MM.1S (cell line): ENCODE results near the gene ZRSR2.

ENCODE experiments used
- DNase-seq: peaks from one replicate; pipeline ENCODE4 v3.0.0-alpha.2; 2015
- H2AFZ ChIP-seq: fragments of 300-600 bp; sonication (generic); 2 replicates; pipeline ENCODE4 v1.6.0; 2016; ENCODE audit warnings: antibody characterized with exemption, low read length
- H3F3A ChIP-seq: fragments of 300-600 bp; sonication (generic); 2 replicates; pipeline ENCODE4 v1.6.1; 2016; ENCODE audit warnings: mild to moderate bottlenecking, antibody characterized with exemption, low read length, moderate library complexity, mixed read lengths; ENCODE audit not compliant: insufficient read depth
- H3K27ac ChIP-seq: fragments of 300-600 bp; sonication (generic); 2 replicates; pipeline ENCODE4 v1.5.1; 2016; ENCODE audit warnings: mild to moderate bottlenecking, low read length
- H3K27me3 ChIP-seq: fragments of 300-600 bp; sonication (generic); replicated peaks from 2 replicates; pipeline ENCODE4 v1.6.0; 2016; ENCODE audit warnings: low read length; ENCODE audit not compliant: insufficient read depth
- H3K36me3 ChIP-seq: fragments of 300-600 bp; sonication (generic); replicated peaks from 2 replicates; pipeline ENCODE4 v1.6.1; 2016; ENCODE audit warnings: mild to moderate bottlenecking, low read length, mixed read lengths; ENCODE audit not compliant: insufficient read depth
- H3K4me1 ChIP-seq: fragments of 300-600 bp; sonication (generic); 2 replicates; pipeline ENCODE4 v1.6.1; 2016; ENCODE audit warnings: low read length, mixed read lengths
- H3K4me2 ChIP-seq: fragments of 300-600 bp; sonication (generic); 2 replicates; pipeline ENCODE4 v1.6.0; 2016; ENCODE audit warnings: low read depth, low read length
- H3K4me3 ChIP-seq: fragments of 300-600 bp; sonication (generic); 2 replicates; pipeline ENCODE4 v1.5.1; 2016; ENCODE audit warnings: low read length, mixed read lengths
- H3K79me2 ChIP-seq: fragments of 300-600 bp; sonication (generic); 2 replicates; pipeline ENCODE4 v1.6.1; 2016; ENCODE audit warnings: mixed run types, low read length, mixed read lengths
- H3K9ac ChIP-seq: fragments of 300-600 bp; sonication (generic); 2 replicates; pipeline ENCODE4 v1.6.1; 2016; ENCODE audit warnings: low read length, mixed read lengths
- H3K9me2 ChIP-seq: fragments of 300-600 bp; sonication (generic); replicated peaks from 2 replicates; pipeline ENCODE4 v1.6.1; 2016; ENCODE audit warnings: mild to moderate bottlenecking, low read length, mixed read lengths; ENCODE audit not compliant: insufficient read depth
- H3K9me3 ChIP-seq: fragments of 300-600 bp; sonication (generic); replicated peaks from 2 replicates; pipeline ENCODE4 v1.6.1; 2016; ENCODE audit warnings: mild to moderate bottlenecking, low read length, mixed read lengths; ENCODE audit not compliant: insufficient read depth
- H4K20me1 ChIP-seq: fragments of 300-600 bp; sonication (generic); 2 replicates; pipeline ENCODE4 v1.6.1; 2016; ENCODE audit warnings: mild to moderate bottlenecking, low read length, moderate library complexity, mixed read lengths; ENCODE audit not compliant: insufficient read depth
- EZH2 ChIP-seq: fragments of 300-600 bp; sonication (generic); optimal IDR thresholded peaks from 2 replicates; pipeline ENCODE3; 2017; ENCODE audit warnings: low read depth, mild to moderate bottlenecking, antibody characterized with exemption, low read length, mixed read lengths
- EZH2phosphoT487 ChIP-seq: fragments of 300-600 bp; sonication (generic); IDR thresholded peaks from 2 replicates; pipeline ENCODE4 v1.6.1; 2018; ENCODE audit warnings: antibody characterized with exemption, low read length
- TF ChIP-seq, protein P1 (sequence below): fragments of 300-600 bp; sonication (generic); IDR thresholded peaks from 2 replicates; pipeline ENCODE4 v1.5.1; 2016; ENCODE audit warnings: antibody characterized with exemption, low read length, mixed read lengths

Gene ZRSR2

DNA sequence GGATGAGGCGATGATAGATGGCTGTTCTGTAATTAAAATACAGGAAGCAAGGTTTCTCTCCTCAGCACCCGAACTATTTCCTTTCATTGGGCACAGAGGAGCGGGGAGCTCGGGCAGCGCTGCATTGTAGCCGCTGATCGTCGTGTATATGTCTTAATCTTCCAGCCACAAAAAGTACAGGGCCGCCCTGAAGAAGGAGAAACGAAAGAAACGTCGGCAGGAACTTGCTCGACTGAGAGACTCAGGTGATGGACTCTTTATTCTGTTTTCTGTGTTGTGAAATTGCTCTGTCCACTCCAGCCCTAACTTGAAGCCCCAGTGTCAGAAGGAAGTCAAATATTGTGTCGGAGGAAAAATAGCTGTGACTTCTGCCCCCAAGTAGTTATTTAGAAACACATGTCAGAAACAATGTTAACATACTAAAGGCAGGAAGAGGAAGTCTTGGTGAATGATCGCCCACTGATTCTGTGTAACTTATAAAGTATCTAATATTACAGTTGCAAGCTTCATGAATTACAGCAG is 546 bp downstream of the ZRSR2 start:
- peak overlapping the region; percentile 95 for H3K4me3 ChIP-seq
- no peaks in the 10 kb centered on the region for H3K27me3 ChIP-seq
- no peak for DNase-seq
- peak overlapping the region; percentile 53 for H3K4me2 ChIP-seq
- H3K9me3 ChIP-seq, result no peaks in the 10 kb centered on the region
- H2AFZ ChIP-seq, result peak overlapping the region; percentile 97
- peaks cover 42% of the 10 kb centered on the region for H3K79me2 ChIP-seq
- TF ChIP-seq EZH2phosphoT487, result no peak
- TF ChIP-seq, protein P1, sequence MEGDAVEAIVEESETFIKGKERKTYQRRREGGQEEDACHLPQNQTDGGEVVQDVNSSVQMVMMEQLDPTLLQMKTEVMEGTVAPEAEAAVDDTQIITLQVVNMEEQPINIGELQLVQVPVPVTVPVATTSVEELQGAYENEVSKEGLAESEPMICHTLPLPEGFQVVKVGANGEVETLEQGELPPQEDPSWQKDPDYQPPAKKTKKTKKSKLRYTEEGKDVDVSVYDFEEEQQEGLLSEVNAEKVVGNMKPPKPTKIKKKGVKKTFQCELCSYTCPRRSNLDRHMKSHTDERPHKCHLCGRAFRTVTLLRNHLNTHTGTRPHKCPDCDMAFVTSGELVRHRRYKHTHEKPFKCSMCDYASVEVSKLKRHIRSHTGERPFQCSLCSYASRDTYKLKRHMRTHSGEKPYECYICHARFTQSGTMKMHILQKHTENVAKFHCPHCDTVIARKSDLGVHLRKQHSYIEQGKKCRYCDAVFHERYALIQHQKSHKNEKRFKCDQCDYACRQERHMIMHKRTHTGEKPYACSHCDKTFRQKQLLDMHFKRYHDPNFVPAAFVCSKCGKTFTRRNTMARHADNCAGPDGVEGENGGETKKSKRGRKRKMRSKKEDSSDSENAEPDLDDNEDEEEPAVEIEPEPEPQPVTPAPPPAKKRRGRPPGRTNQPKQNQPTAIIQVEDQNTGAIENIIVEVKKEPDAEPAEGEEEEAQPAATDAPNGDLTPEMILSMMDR, result no peak
- TF ChIP-seq EZH2, result no peak
- peak overlapping the region; percentile 79 for H3K9ac ChIP-seq
- no peaks in the 10 kb centered on the region for H4K20me1 ChIP-seq
- peak overlapping the region; percentile 86 for H3K27ac ChIP-seq
- H3K36me3 ChIP-seq, result no peaks in the 10 kb centered on the region
- H3F3A ChIP-seq, result peaks cover 18% of the 10 kb centered on the region
- H3K4me1 ChIP-seq, result no peaks in the 10 kb centered on the region
- H3K9me2 ChIP-seq, result no peaks in the 10 kb centered on the region

DNA sequence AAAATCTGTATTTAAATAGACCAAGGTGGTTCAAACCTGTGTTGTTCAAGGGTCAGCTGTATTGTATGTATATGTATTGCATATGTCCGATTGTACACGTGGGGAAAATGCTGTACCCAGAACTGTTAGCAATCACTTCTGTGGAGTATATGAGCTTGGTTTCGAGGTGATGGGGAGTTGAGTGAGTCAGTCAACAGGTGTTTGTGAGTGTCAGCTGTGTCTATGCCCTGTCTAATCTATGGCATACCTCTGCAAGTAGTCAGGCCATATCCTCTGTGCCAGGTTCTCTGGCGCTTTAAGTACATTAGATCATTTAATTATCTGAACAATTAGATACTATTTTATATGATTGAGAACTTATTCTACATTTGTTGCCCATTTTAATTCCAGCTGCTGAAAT is 7.4 kb downstream of the ZRSR2 start:
- Histone ChIP-seq H4K20me1 (no peaks in the 10 kb centered on the region), H3K27ac (no peak overlapping the region), H3K9me3 (no peaks in the 10 kb centered on the region), H3K4me3 (no peak overlapping the region), H3K27me3 (no peaks in the 10 kb centered on the region), H3K9me2 (no peaks in the 10 kb centered on the region), H3K36me3 (no peaks in the 10 kb centered on the region; the same call in 1 of the 2 replicates), H2AFZ (no peak overlapping the region), H3K4me2 (no peak overlapping the region), H3K79me2 (peaks cover 42% of the 10 kb centered on the region), H3F3A (no peaks in the 10 kb centered on the region), H3K4me1 (no peaks in the 10 kb centered on the region), H3K9ac (no peak overlapping the region)
- DNase-seq, result no peak
- TF ChIP-seq EZH2phosphoT487, result no peak
- TF ChIP-seq, protein P1, result no peak
- no peak for TF ChIP-seq EZH2

DNA sequence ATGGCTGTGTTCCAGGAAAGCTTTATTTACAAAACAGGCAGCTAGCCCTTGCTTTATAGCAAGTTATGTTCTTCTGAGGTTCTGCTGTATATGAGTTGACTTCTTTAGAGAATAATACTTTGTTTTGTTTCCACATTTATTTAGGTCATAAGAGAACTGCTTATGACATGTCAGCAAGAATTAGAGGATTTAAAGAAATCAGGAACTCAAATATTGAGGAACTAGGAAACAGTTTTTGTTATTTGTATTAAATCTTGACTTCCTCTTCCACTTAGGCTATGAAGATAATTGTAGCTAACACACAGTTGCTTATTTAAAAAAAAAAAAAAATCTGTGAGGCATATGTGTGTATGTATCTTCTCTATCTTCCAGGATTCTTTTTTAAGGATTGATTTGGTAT is 14.3 kb downstream of the ZRSR2 start:
- Histone ChIP-seq H3K79me2 (no peaks in the 10 kb centered on the region; the same call in 1 of the 2 replicates), H3K27ac (no peak overlapping the region), H4K20me1 (no peaks in the 10 kb centered on the region), H3K4me2 (no peak overlapping the region), H3K4me1 (no peaks in the 10 kb centered on the region), H3K27me3 (no peaks in the 10 kb centered on the region), H2AFZ (no peak overlapping the region), H3K9me2 (no peaks in the 10 kb centered on the region), H3F3A (no peaks in the 10 kb centered on the region), H3K9me3 (no peaks in the 10 kb centered on the region), H3K4me3 (no peak overlapping the region), H3K36me3 (no peaks in the 10 kb centered on the region; the same call in 1 of the 2 replicates), H3K9ac (no peak overlapping the region)
- TF ChIP-seq, protein P1, result no peak
- no peak for TF ChIP-seq EZH2
- TF ChIP-seq EZH2phosphoT487, result no peak
- DNase-seq, result no peak
